ENCODE measurements around the gene JDP2.

JDP2 gene

GRCh38 chr14:75491376-75491978 is 63.7 kb downstream of the JDP2 start:
- no peak for DNase-seq

DNA sequence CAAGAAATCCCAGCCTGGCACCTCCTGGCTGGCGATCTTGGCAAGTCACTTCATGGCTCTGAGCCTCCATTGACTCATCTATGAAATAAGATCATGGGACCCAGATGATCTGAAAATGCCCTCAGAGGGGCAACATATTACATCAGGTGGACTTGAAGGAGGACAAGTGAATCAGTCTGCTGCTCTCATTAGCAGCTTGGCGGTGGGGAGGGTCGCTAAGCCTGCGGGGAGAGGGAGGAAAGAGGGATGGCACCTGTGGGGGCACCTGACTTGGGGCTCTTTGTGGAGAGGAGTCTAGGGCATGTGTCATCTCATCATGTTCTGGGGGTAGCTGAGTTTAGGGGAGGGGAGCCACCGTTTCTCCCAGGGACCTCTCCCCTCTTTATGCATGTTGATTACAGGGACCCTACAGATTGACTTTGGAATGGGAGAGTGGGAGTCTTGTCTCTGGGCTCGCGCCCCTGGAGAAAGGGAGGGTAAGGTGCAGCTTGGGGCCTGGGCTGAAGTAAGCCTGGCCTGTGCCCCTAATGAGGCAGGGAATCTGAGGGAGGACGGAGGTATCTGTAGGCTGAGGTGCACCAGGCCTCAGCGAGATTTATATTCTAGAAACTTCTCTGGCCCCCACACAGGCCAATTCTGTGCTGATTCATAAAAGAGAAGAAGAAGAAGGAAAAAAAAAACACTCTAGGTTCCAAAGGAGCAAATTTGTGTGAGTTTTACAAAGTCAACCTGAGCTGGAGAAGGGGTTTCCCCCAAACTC is 65.2 kb downstream of the JDP2 start:
- no peak for DNase-seq

DNA sequence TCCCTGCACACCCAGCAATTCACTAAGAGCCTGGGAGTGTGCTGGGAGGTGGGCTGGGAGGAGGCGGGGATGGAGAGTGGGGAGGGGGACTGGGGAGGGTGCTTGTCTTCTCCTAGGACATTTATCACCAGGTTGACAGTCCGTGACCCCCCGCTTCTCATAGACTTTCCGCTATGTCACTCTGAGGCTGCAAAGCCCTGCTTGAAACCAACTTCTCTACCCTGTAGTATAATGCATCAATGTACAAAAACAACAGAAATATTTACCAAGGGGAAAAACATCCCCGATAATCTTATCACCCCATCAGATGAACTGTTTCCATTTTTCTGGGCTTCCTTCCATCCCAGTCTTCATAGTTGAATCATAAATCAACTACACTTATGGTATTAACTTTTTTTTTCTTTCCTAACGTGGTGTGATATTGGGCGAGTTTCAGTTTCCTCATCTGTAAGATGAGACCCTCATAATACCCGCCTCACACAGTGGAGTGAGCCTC is 65.8 kb downstream of the JDP2 start:
- DNase-seq, result no peak

- DNase-seq, result no peak
Measured at GRCh38 chr14:75494896-75495295, 67.1 kb downstream of the JDP2 start.

DNA sequence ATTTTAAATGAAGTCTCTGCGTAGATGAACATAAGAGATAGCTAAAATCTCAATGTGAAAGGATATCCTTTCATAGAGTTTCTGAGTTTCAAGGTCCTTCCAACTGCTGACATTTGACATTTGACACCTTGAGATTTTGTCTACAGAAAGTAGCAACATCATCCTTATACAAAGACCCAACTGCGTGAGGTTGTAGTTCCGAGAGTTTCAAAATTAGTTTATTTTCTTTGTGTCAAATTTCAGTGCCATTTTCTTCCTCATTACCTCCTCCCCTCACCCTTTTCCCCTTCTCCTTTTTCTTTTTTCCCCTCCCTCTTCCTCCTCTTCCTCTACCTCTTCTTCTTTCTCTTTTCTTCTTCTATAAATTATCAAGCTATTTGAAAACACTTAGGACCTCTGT is 67.6 kb downstream of the JDP2 start:
- no peak for DNase-seq

DNA sequence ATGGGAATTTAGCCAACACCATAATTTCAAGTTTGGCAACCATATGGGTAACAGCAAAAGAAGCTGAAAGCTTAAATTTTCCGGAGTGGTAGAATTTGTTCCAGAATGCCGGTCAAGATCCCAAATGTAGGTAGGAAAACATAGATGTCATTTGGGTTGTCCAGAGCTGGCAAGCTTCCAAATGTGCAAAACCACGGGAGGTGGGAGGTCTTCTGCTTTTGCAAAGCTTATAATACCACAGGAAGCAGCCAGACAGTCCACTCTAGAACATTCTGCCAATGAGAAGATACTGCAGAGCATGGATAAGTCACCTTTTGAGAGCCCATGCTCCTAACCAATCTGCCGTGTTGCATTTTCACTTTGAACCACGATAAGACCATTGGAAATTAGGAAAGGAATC is 68.1 kb downstream of the JDP2 start:
- no peak for DNase-seq

DNA sequence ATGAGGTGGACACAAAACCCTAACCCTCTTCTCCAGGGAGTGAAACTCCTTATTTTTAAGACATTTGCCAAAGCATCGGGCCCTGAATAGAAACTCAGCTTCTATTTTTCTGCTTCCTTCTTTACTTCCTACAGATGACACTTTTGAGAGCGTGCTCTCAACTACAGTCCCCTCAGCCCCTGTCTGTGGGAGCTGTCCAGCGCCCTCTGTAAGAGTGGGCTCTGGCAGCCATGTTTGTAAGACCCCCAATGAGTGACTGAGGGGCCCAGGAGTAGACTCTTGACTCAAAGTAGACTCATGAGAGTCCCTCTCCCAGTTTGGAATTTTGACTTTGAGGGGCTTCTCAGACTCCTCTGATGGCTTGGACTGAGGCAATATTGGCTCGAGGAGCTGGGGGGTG is 68.9 kb downstream of the JDP2 start:
- no peak for DNase-seq

- no peak for DNase-seq
Measured at GRCh38 chr14:75497191-75497590, 69.4 kb downstream of the JDP2 start.

DNA sequence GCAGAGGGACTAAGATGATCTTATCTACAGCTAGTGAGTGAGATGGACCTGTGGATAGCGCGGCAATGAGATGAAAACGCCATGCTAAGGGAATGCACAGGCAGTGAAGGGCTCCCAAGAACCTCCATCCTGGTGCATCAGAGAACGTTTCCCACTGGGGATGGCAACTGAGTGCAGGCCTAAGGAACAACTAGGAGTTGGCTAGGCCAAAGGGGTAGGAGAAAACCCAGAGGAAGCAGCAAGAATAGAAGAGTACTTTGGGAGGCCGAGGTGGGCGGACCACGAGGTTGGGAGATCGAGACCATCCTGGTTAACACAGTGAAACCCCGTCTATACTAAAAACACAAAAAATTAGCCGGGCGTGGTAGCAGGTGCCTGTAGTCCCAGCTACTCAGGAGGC is 69.9 kb downstream of the JDP2 start:
- no peak for DNase-seq

GRCh38 chr14:75499084-75499875 is 71.5 kb downstream of the JDP2 start:
- DNase-seq, result no peak

DNA sequence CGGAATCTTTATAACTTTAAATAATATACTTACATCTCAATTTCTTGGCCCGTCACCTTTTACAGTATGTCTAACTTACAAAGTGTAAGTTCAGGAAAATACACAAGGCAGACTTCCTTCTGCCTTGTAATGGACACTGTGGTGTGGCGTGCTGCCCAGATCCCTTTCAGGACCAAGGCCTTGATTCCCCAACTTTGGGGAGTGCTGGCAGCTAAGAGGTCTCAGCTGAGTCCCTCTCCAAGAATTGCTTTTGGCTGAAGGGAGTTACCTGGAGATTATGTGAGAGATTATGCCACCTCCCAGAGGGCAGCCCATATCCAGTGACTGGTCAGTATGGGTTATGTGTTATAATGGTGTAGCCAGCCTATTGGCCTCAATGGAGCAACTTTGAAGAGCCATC is 73.3 kb downstream of the JDP2 start:
- no peak for DNase-seq

DNA sequence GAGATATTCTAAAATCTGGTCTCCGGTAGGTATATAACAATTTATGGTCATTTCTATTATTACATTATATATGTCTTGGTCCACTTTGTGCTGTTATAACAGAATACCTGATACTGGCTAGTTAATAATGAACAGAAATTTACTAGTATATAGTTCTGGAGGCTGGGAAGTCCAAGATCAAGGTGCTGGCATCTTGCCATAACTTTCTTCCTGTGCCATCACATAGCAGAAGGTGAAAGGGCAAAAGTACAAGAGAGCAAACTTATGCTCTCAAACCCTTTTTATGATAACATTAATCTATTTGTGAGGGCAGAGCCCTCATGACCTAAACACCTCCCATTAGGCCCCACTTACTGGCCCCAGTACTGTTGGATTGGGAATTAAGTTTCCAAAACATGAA is 76.6 kb downstream of the JDP2 start:
- no peak for DNase-seq

DNA sequence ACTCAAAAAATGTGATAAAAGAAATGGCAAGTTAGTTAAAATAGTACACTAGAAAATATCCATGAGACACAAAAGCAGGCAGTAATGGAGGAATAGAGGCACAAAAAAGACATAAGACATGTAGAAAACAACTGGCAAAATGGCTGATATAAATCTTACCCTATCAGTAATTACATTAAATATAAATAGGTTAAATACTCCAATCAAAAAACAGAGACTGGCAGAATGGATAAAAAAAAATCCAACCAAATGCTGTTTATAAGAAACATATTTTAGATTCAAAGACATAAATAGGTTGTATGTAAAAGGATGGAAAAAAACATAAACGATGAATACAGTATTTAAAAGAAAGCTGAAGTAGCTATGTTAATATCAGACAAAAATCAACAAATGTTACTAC is 79.1 kb downstream of the JDP2 start:
- no peak for DNase-seq

DNA sequence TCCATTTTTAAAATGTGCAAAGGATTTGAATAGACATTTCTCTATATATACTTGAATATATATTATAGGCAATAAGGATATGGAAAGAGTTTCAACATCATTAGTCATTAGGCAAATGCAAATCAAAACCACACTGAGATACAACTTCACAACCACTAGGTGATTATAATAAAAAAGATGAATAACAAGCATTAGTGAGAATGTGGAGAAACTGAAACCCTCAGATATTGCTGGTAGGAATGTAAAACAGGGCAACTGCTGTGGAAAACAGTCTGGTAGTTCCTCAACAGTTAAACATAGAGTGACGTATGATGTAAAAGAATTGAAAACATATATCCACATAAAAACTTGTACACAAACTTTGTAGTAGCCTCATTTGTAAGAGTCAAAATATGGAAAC is 82.7 kb downstream of the JDP2 start:
- DNase-seq, result no peak

DNA sequence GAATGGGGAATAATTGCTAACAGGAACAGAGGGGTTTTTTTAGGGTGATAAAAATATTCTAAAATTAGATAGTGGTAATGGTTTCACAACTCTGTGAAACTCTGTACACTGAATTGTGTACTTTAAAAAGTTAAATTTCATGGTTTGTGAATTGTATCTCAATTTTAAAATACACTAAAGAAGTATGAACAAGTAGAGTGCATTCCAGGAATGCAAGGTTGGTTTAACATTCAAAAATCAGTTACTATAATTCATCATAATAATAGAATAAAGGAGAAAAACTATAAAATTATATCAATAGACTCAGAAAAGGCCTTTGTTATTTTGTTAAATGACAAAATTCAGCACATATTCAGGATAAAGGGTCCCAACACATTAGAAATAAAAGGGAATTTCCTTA is 83.4 kb downstream of the JDP2 start:
- DNase-seq, result no peak

DNA sequence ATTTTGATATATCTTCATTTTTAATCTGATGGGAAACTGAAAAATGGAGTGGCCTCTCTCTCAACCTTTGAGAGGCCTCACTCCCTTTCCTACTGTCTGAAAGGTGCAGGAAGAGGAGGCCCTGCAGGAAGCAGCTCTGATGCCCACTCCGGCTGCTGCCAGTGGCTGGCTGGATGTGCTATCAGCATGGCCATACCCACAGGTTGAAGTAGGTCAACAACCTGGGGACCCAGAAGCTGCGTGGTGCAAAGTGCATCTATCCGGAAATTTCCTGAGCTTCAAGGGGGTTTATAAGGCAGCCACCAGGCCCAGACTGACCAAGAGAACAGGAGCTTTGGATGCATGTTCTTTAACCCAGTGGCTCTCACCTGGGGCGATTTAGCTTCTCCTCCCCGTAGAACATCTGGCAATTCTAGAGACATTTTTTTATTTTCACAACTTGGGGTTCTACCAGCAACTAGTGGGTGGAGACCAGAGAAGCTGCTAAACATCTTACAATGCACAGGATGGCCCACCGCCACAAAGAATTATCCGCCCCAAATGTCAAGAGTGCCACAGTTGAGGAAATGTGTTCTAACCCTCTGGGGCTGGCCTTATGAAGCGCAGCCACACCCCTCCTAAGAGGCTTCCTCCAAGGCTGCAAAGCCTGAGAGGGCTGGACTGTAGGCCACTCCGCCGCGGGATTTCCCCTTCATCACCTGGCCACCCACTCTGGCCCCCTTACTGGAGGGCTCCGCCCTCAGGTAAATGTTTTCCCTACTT is 86.3 kb downstream of the JDP2 start:
- no peak for DNase-seq

DNA sequence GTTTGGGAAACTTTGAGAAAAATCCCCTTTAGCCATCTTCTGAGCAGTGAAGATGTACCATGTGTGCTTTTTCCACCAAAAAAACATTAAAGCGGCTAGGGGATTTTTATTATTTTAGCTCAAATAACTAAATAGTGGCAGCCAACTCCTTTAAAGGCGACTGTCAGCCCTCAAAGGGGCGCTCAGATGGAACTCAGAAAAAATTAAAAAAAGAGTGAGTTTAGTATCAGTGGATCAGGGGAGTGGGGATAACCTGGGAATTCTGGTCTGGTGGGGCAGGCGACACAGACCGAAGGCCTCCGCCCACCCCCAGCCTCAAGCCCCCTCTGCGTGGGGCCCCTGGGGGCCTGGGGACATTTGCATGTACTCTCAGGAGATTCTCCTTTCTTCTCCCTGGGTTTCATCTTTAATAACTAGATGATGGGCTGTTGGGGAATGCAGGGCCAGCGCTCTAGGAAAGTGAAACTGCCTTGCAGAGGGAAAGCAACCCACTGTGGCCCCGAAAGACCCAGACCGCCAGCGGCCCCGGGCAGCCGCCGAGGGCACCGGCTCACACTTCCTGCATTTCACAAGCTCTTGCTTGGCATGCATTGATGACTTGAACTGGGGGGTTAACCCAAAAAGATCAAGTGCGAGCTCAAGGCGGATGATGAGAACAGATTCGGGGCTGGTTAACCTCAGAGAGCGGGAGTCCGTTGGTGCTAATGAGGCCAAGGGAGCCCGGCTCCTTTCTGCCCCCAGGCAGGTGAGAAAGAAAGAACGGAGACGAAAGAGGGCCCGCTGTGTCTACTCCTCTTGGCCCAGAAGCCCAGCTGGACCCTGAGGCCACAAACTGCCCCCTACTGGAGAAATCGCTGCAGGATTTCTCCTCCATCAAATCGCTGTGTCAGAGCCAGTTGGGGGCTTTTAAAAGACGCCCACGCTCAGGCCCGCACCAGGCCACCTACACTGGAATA is 87.1 kb downstream of the JDP2 start:
- no peak for DNase-seq

- DNase-seq, result no peak
Measured at GRCh38 chr14:75515629-75515996, 87.8 kb downstream of the JDP2 start.

DNA sequence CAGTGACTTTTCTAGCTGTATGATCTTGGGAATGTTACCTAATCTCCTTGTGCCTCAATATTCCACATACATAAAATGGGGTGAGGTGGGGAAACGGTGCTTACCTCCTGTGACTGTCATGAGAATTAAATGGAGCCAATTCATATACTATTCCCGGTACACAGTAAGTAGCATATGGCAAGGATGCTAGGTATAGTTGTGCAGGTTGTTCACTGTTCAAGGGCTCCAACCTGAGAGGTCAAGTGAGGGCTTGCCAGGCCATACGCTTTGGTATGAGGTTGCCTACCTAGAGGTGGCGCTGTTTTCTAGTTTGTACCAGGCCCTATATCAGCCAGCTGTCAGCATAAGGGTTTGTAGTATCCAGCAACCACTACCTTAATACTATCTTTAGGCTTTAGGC is 90.8 kb downstream of the JDP2 start:
- no peak for DNase-seq

DNA sequence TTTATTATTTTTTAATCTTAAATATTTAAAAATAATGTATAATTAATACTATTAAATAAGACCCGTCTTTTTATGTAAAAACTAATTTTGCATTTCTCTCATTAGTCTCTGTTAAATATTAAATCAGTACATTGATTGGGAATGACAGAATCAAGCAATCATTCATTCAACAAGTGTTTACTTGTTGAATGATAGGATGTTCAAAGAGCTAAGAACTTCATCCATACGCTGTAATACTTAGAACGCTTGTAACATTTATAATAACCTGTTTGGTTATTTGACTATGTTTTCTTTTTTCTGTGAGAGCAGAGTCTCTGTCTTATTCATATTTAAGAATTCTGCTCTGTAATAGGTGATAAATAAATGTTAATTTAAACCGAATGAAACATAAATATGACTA is 91.6 kb downstream of the JDP2 start:
- no peak for DNase-seq

GRCh38 chr14:75519826-75520728 is 92.3 kb downstream of the JDP2 start:
- DNase-seq, result no peak

Measured in fibroblast of skin of right biceps (primary cell).